ENCODE measurements around the gene IGF2BP1.

- TF ChIP-seq CTCF (IDR thresholded peaks at IDR 0.05; ENCODE audit: poor library complexity, severe bottlenecking), result no peak
- TF ChIP-seq POLR2AphosphoS5 (IDR thresholded peaks at IDR 0.05), result no peak
These were observed 8.0 kb downstream of the IGF2BP1 start for GRCh38 chr17:49005140-49005539.

Measured in neural cell (in vitro differentiated cells).